ENCODE measurements around the gene GPR183.
A peak's percentile ranks its signal among the peaks of the same experiment; 100 is the strongest.

The GPR183 gene

GRCh38 chr13:99307247-99307646 is at the start of gene GPR183:
GPR183 (minus strand) TSS chr13:99307399; CDS start chr13:99296145, 11,254 bp downstream.
- DNase-seq: no peak

- no peak for DNase-seq
These were observed 49.3 kb upstream of the GPR183 start for GRCh38 chr13:99356262-99357091.

GRCh38 chr13:99356012-99356261 is 48.7 kb upstream of the GPR183 start:
- no peak for DNase-seq

GRCh38 chr13:99355267-99356011 is 48.2 kb upstream of the GPR183 start:
- no peak for DNase-seq

- no peak for DNase-seq
These were observed 47.3 kb upstream of the GPR183 start for GRCh38 chr13:99354371-99354951.

- DNase-seq: no peak
These were observed 46.6 kb upstream of the GPR183 start for GRCh38 chr13:99353836-99354235.

GRCh38 chr13:99353246-99353600 is 46.0 kb upstream of the GPR183 start:
- DNase-seq: no peak

GRCh38 chr13:99352351-99353245 is 45.4 kb upstream of the GPR183 start:
- DNase-seq: no peak

GRCh38 chr13:99351772-99352171 is 44.6 kb upstream of the GPR183 start:
- DNase-seq: no peak

GRCh38 chr13:99350191-99350590 is 43.0 kb upstream of the GPR183 start:
- no peak for DNase-seq

- DNase-seq: no peak
These were observed 40.8 kb upstream of the GPR183 start for GRCh38 chr13:99347911-99348451.

GRCh38 chr13:99347335-99347878 is 40.2 kb upstream of the GPR183 start:
- no peak for DNase-seq

GRCh38 chr13:99346335-99347042 is 39.3 kb upstream of the GPR183 start:
- no peak for DNase-seq

- no peak for DNase-seq
These were observed 38.1 kb upstream of the GPR183 start for GRCh38 chr13:99345345-99345744.

GRCh38 chr13:99344610-99345208 is 37.5 kb upstream of the GPR183 start:
- no peak for DNase-seq

GRCh38 chr13:99342723-99343315 is 35.6 kb upstream of the GPR183 start:
- no peak for DNase-seq

GRCh38 chr13:99341969-99342722 is 34.9 kb upstream of the GPR183 start:
- DNase-seq: no peak

- DNase-seq: no peak
These were observed 33.4 kb upstream of the GPR183 start for GRCh38 chr13:99340638-99341037.

- DNase-seq: peak in 1 of 2 experiments; percentile 37
These were observed 32.7 kb upstream of the GPR183 start for GRCh38 chr13:99339736-99340397.
